DMS 273 (cell line): Measurements from ENCODE around the gene KLF9.
A peak's percentile ranks its signal among the peaks of the same experiment; 100 is the strongest.

Experiments
- DNase-seq: peaks from one replicate; lab custom pipeline; 2025; ENCODE audit not compliant: unreplicated experiment; lab: John Stamatoyannopoulos, UW

The KLF9 gene

DNA sequence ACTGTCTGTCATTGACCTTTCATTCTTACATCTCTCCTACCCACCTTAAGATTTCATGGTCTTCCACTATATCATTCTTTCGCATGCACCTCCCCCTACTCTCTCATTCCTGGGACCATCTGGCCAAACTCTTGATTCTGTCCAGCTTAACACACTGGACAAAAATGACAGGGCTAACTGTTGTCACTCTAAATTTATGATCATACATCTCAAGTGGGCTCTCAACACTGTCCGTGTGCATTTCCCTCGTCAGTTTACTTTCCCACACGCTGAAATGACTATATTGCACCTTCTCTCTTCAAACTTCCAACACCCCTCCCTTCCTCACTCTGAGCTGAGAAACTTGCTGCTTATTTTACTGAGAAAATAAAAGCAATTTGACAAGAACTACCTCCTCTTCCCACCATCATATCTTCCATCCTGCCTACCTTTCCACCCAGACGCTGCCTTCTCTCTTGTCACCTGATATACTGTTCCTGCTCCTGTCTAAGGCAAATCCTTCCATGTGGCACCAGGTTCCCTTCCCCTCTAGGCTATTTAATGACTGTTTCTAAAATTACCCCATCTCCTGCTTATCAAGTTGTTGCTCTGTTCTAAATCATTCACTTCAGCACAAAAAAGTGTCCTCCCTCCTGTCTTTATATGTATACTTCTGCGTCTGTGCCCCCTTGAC lies 8.1 kb upstream of the KLF9 start:
- no peak for DNase-seq

DNA sequence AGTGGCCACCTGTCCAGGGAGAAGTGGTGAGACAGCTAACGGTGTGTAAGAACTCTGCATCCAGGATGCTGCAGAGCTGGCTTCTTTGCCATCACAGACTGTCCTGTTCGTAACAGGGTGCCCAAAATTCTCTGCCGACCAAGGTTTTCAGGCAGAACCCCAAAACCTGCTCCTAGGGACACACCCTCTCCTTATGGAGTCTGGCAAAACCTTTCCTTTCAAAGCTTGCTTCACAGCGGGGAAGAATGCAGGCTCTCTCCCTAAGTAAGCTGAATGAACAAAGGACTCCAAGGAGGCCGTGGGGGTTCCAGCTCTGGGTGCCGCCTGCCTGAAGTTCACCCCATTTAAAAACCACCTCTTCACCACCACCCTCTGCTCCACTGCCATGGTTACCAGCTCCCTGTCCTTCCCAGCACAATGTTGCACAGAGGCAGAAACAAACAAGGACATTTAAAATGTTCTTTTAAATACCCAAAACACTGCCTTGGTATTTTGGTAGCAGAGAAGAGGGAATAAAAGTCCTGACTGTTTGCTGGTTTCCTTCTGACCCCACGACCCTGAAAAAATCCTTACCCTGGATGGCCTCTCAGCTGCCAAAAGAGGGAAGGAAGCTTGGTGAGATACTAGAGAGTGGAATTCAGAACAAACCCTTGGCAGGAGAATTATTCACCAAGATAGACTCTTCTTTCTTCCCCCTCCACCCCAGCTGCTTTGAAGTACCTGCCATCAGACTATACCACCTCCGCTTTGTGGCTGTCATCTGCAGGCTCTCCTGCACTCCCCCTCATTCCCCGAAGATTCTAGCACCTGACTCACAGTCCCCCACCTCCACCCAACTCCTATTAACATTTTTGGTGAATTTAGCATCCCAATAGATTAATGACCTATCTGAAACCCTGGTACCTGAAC lies 7.1 kb upstream of the KLF9 start:
- DNase-seq, result peak; percentile 68

DNA sequence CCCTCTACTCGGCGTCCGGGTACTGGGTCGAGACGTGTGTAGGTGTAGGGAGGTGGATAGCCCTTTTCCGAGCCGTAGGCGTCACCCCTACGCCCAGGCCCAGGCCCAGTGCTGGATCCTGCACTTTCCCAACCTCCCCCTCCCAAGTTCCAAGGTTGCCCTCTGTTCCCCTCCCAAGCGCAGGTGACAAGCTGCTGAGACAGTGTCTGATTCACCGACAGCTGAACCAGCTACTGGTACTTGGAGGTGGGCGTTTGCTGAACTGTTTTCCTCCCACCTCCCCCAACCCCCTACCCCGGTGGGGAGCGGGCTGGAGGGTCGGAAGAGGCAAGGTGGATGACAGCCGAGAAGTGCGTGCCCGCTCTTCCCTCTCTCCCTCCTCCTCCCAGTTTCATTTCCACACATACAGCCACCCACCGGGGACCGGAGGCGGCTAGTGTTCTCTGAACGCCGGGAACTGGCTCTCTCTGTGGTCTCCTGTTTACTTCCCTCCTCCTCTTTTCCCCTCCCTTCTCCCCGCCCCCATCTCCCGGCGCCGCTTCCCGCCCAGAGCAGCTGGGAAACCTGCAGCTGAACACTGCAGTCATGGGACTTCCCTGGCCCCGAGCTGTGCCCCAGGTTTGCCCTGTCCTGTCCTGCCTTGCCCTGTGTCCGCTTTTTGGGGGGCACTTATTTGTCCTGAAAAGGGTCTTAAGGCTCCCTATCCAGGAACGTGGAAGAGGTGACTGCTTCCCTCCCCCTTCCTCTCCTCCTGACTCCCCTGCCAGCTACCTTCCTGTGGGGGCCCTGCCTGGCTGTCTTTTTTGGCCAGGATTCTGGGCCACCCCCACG lies 6.2 kb upstream of the KLF9 start:
- peak; percentile 93 for DNase-seq

DNA sequence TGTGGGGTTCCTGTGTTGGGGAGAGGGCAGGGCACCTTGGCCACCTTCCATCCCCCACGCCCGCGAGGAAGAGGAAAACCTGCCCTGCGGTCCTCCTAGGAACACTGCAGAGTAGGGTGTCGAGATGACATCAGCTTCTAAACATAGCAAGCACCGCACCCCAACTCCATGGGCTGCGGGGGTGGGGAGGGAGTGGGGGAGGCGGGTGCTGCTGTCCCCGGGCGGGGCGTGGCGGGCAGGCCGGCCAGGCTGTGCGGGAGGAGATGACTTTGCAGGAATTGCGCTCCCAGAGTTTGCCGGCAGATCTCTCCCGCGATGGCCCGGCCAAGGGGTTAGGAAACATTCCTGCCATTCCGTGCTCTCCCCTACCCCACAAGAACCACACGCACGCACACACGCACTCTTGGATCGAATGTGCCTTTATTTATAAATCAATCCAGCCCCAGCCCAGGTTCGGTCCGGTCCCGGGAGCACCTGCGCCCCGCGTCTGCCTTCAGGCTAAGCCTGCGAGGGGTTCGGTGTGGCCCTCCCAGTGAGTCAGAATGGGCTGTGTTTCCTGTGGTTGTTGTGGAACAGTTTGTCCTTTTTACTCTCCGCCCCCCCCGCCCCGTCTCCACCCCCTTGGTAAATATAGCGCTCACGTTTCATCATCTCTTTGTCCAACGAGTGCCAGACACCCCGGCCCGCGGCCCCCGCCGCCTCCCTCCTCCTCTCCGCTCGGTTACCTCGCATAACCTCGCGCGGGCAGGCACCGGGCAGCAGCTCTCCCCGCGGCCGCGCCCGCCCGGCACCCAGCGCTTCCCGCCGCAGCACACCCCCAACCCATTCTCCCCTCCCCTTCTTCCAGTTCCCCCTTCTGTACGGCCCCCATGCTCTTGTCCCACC lies 5.3 kb upstream of the KLF9 start:
- peak; percentile 97 for DNase-seq

DNA sequence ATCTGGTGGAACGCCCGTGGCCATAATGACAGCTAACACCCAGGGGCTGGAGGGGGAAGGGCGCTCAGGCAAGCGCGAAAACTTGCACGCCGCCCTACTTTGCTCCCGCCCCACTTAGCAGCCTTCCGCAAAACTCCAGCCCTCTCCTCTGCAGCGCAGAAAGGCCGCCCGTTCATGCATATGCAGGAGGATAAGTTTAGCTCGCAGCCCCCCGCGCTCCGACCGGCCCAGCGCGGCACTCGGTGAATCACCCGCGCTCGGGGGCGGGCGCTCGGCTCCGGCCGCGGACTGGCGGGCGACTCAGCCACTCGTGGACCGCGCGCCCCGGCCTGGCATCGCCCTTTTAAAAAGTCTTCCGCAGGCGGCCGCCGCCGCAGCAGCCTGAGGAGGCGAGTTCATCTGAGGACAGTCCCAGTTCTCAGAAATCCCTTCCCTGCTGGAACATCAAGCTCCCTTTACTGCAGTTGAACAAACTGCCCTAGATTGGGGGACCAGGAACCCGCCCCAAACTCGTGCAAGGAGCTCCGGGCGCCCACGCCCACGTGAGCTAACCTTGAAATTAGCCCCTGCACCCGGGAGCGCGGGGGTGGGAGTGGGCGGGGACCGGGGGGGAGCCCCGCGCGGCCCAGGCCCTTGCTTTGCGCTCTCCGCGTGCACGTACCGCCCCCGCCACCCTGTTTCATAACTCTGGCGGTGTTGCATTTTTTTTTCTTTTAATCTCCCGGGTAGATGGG lies 4.5 kb upstream of the KLF9 start:
- DNase-seq, result peak; percentile 97

DNA sequence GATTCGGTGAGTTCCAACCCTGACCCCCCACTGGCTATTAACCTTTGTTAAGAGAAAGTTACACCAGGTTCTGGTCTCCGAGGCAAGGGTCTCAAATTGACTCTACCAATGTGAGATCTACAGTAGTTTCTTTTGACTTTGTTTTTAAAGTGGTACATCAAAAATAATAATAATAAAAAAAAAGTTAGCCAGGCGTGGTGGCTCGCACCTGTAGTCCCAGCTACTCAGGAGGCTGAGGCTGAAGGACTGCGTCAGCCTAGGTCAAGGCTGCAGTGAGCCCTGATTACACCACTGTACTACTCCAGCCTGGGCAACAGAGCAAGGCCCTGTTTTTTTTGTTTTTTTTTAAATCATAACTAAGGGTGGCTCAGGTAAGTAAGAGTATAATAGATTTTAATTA lies 1.0 kb upstream of the KLF9 start:
- no peak for DNase-seq

DNA sequence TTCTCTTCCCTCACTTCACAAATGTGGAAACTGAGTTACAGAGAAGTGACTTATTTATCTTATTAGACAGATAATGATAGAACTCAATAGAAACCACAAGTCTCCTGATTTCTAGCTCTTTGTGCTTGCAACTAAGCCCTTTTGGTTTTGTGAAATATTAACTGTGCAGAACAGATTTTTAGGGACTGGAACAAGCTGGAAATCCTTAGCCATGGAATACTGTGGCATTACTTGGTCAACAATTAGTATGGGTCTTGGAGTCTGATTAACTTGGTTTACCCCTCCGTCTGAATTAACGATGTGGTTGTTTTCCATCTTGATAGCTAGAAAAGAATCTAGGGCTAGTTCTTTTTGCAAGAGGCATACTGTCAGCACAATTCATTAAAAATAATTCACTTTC lies 584 bp upstream of the KLF9 start:
- peak; percentile 11 for DNase-seq

DNA sequence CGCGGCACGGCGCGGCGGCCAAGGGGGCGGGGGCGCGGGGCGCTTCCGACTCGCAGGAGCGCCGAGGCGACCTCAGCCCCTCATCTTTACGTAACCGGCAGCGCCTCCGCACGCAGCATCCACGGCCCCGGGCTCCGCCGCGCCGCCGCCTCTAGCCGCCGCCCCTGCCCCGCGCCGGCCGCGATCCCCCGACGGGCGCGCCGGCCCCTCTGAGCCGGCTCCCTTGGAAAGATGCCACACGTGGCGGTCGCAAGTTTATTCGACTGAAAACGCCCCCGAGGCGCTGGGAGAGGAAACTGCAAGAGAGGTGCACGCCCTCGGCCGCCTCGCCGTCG lies 1.0 kb downstream of the KLF9 start:
- peak; percentile 92 for DNase-seq

DNA sequence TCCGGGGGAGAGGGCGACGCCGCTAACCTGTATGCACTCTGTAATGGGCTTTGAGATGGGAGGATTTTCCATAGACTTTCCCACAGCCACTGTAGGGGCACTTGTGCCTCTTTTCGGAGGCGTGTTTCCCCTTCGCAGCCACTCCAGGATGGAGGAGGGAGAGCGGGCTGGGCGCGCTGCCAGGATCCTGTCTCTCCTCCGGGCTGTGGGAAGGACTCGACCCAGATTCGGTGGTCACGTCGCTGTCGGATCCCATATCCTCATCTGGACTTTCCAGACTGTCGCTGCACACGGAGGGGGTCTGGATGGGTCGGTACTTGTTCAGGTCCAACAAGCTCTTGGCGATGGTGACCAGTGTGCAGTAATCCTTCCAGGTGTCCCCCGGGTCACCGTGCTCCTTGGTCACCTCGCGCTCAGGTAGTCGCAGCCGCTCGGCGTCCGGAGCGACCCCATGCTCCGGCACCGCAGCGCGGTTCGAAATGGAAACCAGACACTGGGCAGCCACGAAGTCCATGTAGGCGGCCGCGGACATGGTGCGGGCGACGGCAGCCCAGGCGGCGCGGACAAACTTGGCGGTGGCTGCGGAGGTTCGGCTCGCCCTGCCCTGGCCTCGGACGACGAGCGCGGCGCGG lies 1.5 kb downstream of the KLF9 start:
- peak; percentile 88 for DNase-seq

DNA sequence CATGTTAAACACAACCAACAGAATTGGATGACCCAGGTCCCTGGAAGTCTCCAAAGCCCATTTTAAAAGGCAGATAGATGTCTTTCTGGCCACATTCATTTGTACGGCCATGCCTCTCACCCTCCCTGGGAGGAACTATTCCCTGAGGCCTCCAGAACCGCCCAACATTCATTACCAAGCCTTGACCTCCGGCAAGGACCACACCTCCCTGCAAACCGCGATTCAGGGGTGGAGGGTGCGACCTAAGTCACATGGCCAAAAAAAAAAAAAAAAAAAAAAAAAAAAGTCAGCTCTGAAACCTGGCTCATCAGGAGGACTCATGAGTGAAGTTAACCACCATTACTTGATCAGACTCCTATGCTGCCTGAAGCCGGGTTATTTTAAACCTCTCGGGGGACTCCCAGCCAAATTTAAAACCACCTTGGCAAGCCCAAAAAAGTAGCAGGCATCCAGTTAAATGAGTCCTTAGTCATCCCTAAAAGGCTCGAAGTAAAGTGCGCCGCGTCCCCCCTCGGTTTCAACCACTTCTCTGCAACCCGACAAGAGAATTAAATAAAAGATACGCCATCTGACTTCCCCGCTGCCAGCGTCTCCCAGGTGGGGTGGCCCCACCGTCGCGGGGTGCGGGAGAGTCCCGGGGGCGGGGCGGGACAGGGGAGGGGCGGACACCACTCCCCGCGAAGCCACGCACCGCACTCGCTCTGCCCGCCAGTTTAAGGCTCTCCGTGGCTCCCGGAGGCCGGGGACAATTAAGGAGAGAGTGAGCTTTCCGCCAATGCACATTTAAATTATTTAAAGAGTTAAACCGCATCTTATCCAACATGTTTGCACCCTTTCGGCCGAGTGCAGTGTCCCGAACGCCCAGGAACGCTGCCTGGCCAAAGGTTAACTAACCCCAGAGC lies 2.3 kb downstream of the KLF9 start:
- peak; percentile 81 for DNase-seq

DNA sequence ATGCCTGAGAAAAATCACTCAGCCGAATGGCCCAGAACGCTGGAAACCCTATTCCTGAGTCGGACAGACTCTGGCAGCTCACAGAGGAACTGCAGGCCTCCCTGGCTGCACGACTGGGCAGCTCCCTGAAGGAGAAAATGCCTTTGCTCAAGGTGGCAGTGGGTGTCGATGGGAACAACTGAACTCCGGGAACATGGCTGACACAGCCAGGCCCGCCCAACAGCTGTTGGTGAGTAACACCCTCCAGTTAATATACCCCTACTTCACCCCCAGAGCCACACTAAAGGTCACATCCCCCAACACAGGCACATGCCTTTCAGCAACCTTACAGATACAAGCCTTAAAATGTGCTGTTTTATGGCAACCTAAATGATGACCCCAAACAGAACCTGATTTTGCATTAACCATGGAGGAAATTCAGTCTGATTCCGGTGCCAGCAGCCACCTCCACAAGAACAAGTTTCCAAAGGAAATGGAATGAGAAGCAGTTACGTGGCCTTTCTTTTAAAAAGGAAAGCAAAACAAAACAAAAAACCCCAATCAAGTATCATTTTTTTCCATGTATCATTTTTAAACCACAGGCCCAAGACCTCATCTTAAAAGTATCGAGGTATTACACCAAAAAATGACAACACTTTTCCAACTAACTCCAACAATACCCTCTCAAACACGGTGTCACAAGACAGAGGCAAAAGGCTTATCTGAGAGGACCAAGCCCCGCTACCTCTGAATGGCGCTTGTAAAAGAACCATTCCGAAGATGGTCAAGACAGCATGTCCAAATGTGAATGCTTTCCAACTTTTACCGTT lies 3.1 kb downstream of the KLF9 start:
- DNase-seq, result peak; percentile 76

DNA sequence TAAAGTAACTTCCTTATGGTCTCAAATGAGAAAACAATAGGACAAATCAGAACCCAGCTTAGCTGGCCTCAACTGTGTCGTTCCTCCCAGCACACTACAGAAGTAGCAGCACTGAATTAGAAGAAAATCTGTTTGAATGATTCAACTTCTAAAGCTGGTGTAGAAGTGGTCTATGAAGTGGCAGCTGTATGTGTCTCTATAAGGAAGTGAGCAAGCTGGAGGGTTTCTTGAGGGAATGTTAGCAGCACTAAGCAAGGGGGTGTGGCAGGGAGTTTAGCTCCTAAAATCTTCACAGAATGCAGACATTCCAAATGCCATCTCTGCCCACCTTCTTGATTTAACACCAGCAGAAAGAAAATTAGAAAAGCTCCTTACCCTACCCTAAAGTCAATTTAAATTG lies 4.1 kb downstream of the KLF9 start:
- peak; percentile 32 for DNase-seq

DNA sequence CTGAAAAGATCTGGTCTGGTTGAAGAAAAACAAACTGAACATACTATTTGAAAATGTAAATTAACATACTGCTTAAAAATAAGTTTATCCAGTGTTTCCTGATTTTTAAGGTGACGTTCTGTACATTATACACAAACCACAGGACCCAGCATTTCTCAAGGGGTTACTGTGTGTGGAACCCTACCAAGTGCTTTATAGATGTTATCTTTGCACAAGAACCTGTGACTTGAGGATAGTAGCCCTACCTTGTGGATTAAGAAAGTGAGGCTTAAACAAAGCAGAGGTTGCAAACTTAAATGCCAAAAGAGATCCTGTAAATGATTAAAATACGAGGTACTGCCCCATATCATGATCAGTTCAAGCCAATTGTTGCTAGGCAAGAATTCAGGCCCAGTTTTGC lies 4.7 kb downstream of the KLF9 start:
- DNase-seq, result no peak

DNA sequence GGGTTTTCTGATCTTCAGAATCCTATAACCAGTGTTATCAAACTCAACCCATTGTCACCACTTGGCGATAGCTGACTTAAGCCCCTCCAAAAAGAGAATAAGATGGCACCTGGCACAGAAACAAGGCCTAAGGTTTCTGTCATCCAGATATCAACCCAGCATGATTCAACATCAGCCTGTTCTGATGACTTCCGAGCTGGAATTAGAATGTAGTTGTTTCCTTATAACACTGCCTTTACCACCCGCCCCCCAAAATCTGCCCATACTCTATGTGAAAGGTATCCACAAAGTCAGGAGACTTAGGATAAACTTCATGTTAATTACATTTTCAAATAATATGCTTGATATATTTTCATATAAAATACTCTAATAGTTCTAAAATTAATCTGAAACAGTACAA lies 5.2 kb downstream of the KLF9 start:
- no peak for DNase-seq

DNA sequence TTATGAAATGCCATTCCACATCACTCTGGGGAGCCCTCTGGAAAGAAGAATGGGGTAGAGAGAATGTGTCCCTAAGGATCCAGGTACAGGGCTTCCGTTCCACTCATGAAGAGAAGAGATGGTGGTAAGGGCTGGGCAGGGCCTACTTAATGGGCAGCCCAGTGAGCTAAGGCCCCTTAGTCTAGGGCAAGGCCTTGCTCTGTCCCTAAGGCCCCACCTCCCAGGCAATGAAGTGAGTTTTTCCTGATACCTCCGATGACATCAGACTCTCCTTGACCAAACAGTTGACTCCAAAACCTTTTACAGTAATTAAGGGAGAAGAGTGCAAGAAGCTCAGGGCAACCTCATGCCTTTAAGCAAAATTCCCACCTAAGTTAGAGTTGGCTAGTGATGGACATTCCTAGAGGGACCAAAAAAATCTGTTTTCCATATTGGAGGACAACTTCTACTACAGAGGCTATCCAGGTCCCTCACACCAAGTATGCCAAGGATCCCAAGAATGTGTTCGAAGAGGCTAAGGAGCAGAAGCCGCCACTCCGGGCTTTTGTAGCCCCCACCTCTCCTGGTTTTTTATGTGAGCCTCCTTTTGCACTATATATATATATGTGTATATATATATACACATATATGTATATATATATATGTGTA lies 5.9 kb downstream of the KLF9 start:
- DNase-seq, result no peak

DNA sequence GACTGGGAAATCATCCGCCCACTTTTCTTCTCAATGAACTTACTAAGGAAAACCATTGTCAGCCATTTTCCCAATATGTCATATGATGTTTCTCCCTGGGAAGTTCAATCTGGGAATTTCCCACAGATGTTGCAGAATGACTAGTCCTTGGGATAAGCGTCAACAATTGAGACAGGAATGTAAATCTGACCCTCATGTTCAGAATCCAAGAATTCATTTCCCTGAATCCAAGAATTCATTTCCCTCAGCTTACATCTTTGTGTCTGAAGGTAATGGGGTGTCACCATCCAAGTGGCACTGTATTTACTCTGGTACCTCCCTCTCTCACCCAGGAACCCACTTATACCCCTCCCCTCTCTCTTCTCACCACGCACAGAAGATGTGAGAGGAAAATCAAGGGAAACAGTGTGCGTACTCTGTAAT lies 7.4 kb downstream of the KLF9 start:
- DNase-seq, result peak; percentile 48

DNA sequence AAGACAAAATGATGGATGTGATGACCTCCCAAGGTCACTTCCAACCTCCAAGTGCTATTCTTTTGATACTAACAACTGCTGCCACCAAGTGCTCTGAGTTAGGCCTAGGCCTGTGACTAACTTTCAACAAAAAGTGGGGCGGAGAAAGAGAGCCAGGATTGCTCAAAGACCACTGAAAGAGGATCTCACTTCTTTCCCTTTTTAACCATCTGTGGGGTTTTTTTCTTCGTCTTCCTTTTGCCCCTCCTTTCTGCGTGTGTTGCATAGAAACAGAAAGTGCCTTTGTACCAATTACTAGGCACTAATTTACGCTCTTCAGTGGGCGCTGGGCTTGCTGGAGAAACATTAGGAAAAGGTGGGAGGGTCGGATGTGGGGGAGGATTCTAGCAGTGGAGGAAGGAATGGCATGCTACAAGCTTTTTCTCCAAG lies 8.0 kb downstream of the KLF9 start:
- DNase-seq, result peak; percentile 47
